Measurements from ENCODE around the gene ACAP3. TPM values are rescaled to one million over a fixed set of nuclear protein-coding genes. Genes with fewer than 3 reads are reported as not detected.

Gene ACAP3
- total RNA-seq, 3 donors from 2014 or later, result 42.1 to 76.9 (median 44.8) TPM

DNA sequence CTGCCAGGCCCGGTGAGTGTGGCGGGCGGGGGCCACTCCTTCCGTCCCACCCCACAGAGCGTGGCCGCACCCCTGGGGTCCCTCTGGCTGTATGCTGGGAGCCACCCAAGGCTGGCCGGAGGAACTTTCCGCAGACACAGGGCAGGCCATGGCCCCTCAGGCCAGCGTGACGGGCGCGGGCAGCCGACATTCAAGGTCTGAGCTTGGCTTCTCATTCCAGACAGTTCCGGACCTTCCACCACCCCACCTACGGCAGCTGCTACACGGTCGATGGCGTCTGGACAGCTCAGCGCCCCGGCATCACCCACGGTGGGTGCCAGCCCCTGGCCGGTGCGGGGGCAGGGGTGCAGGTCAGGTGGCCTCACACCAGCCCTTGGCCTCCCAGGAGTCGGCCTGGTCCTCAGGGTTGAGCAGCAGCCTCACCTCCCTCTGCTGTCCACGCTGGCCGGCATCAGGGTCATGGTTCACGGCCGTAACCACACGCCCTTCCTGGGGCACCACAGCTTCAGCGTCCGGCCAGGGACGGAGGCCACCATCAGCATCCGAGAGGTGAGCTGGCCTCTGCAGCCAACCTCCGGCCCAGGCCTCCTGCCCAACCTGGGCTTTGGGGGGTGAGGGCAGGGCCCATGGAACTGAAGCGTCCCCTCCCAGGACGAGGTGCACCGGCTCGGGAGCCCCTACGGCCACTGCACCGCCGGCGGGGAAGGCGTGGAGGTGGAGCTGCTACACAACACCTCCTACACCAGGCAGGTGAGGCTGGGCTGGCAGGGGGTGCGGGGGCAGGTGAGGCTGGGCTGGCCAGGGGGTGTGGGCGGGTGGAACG lies 20.2 kb downstream of the ACAP3 start:
- DNase-seq, result peak in 1 of 3 donors; percentile 44
- Histone ChIP-seq H3K4me3 (no peak overlapping the region), H3K36me3 (ENCODE audit: low read depth) (no peaks in the 10 kb centered on the region), H3K9me3 (no peaks in the 10 kb centered on the region), H3K4me1 (ENCODE audit: low read depth) (peaks cover 18% of the 10 kb centered on the region)
- ATAC-seq, result no peak
- intact Hi-C loops (cut with DNase I, micrococcal nuclease), result no loop called here
- TF ChIP-seq, protein P1, sequence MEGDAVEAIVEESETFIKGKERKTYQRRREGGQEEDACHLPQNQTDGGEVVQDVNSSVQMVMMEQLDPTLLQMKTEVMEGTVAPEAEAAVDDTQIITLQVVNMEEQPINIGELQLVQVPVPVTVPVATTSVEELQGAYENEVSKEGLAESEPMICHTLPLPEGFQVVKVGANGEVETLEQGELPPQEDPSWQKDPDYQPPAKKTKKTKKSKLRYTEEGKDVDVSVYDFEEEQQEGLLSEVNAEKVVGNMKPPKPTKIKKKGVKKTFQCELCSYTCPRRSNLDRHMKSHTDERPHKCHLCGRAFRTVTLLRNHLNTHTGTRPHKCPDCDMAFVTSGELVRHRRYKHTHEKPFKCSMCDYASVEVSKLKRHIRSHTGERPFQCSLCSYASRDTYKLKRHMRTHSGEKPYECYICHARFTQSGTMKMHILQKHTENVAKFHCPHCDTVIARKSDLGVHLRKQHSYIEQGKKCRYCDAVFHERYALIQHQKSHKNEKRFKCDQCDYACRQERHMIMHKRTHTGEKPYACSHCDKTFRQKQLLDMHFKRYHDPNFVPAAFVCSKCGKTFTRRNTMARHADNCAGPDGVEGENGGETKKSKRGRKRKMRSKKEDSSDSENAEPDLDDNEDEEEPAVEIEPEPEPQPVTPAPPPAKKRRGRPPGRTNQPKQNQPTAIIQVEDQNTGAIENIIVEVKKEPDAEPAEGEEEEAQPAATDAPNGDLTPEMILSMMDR (IDR thresholded peaks at IDR 0.05), result no peak

DNA sequence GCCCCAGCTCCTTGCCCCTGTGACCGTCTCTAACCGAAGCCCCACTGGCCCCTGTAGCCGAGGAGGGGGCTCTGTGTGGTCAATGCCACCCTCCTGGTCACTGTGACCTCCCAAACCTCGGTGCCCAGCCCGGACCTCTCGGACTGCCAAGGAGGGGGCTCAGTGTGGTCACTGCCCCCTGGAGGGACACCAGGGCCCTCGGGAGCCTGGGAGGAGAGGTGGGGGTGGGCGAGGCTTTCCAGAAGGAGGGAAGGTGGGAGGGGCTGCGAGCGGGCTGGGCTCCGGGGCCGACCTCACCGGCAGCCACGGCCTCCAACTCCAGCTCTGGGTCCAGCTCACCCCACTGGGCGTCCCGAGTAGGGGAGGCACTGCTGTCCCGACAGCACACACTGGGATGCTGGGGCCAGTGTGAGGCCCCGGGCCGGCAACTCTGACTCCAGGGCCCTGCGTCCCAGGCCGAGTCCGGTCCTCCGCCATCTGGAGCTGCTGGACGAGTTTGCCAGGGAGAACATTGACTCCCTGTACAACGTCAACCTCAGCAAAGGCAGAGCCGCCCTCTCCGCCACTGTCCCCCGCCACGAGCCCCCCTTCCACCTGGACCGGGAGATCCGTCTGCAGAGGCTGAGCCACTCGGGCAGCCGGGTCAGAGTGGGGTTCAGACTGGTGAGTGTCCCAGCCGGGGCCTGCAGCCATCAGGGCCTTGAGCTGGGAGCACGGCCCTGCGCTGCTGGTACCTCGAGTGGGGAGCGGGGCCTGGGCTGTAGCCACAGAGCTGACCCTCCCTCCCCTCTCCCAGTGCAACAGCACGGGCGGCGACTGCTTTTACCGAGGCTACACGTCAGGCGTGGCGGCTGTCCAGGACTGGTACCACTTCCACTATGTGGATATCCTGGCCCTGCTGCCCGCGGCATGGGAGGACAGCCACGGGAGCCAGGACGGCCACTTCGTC lies 21.1 kb downstream of the ACAP3 start:
- intact Hi-C loops (cut with DNase I, micrococcal nuclease), result no loop called here
- no peak for ATAC-seq

DNA sequence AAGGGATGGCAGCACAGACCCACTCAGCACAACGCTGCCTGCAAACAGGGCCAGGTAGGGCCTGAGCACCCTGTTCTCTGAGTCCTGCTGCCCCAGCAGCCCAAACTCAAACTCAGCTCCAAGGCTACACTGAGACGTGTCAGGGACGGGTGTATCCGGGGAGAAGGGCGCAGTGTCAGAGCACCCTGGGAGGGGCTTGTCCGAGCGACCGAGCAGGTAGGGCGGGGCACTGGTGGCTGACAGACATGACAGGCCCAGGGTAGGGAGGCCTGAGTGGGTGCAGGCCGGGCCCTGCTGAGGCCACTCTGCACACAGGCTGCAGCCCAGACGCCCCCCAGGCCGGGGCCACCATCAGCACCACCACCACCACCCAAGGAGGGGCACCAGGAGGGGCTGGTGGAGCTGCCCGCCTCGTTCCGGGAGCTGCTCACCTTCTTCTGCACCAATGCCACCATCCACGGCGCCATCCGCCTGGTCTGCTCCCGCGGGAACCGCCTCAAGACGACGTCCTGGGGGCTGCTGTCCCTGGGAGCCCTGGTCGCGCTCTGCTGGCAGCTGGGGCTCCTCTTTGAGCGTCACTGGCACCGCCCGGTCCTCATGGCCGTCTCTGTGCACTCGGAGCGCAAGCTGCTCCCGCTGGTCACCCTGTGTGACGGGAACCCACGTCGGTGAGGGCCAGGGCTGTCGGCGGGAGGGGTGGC lies 22.0 kb downstream of the ACAP3 start:
- peak in 2 of 3 donors; percentile 45 to 62 for DNase-seq
- intact Hi-C loops (cut with DNase I, micrococcal nuclease), result no loop called here
- H3K9me3 ChIP-seq, result no peaks in the 10 kb centered on the region
- peak; percentile 36 for ATAC-seq
- H3K4me1 ChIP-seq (ENCODE audit: low read depth), result peaks cover 18% of the 10 kb centered on the region
- TF ChIP-seq, protein P1 (IDR thresholded peaks at IDR 0.05), result no peak
- H3K4me3 ChIP-seq, result no peak overlapping the region
- H3K36me3 ChIP-seq (ENCODE audit: low read depth), result no peaks in the 10 kb centered on the region

More for the DNA sequence above, 21.1 kb downstream of the ACAP3 start:
- H3K36me3 ChIP-seq (ENCODE audit: low read depth), result no peaks in the 10 kb centered on the region
- peak in 1 of 3 donors; percentile 47 for DNase-seq
- no peaks in the 10 kb centered on the region for H3K9me3 ChIP-seq
- TF ChIP-seq, protein P1 (IDR thresholded peaks at IDR 0.05), result no peak
- H3K4me1 ChIP-seq (ENCODE audit: low read depth), result peaks cover 20% of the 10 kb centered on the region
- H3K4me3 ChIP-seq, result no peak overlapping the region

DNA sequence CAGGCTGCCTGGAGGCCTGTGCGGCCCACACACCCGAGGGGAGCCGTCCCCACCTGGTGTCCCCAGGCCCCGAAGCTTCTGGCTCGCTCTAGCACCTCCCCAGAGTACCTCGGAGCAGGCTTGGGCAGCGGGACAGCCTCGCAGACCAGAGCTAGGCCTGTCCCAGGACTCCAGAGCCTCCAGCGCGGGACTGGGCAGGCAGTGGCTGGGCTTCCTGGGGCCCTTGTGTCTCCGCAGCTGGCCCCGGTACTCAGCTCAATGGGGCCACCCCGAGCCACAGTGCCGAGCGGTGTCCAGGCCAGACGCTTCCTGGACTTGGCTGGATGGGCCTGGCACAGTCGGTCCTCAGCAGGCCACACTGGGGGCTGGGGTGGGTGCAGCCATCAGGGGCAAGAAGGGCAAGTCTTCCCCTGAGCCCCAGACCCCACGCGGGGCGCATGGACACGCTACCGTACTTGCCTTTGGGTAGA lies 22.6 kb downstream of the ACAP3 start:
- ATAC-seq (no peak), DNase-seq (peak in 1 of 3 donors; percentile 47)
- Histone ChIP-seq H3K4me1 (ENCODE audit: low read depth) (peaks cover 18% of the 10 kb centered on the region), H3K4me3 (no peak overlapping the region), H3K9me3 (no peaks in the 10 kb centered on the region), H3K36me3 (ENCODE audit: low read depth) (no peaks in the 10 kb centered on the region)
- intact Hi-C loops (cut with DNase I, micrococcal nuclease), result no loop called here
- TF ChIP-seq, protein P1 (IDR thresholded peaks at IDR 0.05), result no peak

Data from mucosa of descending colon (tissue), 3 donors.